ENCODE results near the gene GNL3. TPM values are rescaled to one million over a fixed set of nuclear protein-coding genes. Genes with fewer than 3 reads are reported as not detected.
A peak's percentile ranks its signal among the peaks of the same experiment; 100 is the strongest.

GNL3 gene
- total RNA-seq, 2 donors from 2014 or later: 101 to 107 TPM

GRCh38 chr3:52697632-52697965, 11.8 kb downstream of the GNL3 start:
- WGBS, 2 experiments (ENCODE audit: insufficient coverage in 1 of 2, insufficient read length in 1 of 2): 93 to 100% methylated on average over 1 to 4 of the region's 4 CpGs
- H3K27ac ChIP-seq (ENCODE audit: low read depth, low read length): peak overlapping the region; percentile 29
- no peaks in the 10 kb centered on the region for H3K9me3 ChIP-seq (ENCODE audit: control insufficient read depth, low read length)
- H3K36me3 ChIP-seq (ENCODE audit: control insufficient read depth, insufficient read depth, low read length): peaks cover 67% of the 10 kb centered on the region
- no peak for DNase-seq
- no peak for TF ChIP-seq CTCF (conservative IDR thresholded peaks at IDR 0.05)
- no peak overlapping the region for H3K9ac ChIP-seq (ENCODE audit: extremely low read depth, low read length, poor library complexity, severe bottlenecking)
- Mint-ChIP-seq H3K36me3 (ENCODE audit: low read depth) (peaks cover 48% of the 10 kb centered on the region), H3K9me3 (no peaks in the 10 kb centered on the region), H3K27ac (no peak overlapping the region), H3K27me3 (ENCODE audit: insufficient read depth) (no peaks in the 10 kb centered on the region), H3K4me1 (no peaks in the 10 kb centered on the region), H3K4me3 (no peak overlapping the region)
- H3K27me3 ChIP-seq (ENCODE audit: control insufficient read depth, insufficient read depth, low read length, poor library complexity, severe bottlenecking): no peaks in the 10 kb centered on the region
- H3K4me1 ChIP-seq (ENCODE audit: control insufficient read depth, insufficient read depth, low read length): no peaks in the 10 kb centered on the region
- H3K4me3 ChIP-seq (ENCODE audit: low read length): no peak overlapping the region

- 97% methylated on average over 7 of the region's 7 CpGs; no CpG with 5 or more reads in 1 of the 2 experiments for WGBS, 2 experiments (ENCODE audit: insufficient coverage in 1 of 2, insufficient read length in 1 of 2)
- H3K4me3 ChIP-seq (ENCODE audit: low read length): no peak overlapping the region
Measured at GRCh38 chr3:52703341-52703740, 17.5 kb downstream of the GNL3 start.

GRCh38 chr3:52704611-52705437, 19.0 kb downstream of the GNL3 start:
- Histone ChIP-seq H3K36me3 (ENCODE audit: control insufficient read depth, insufficient read depth, low read length) (peaks cover 22% of the 10 kb centered on the region), H3K9ac (ENCODE audit: extremely low read depth, low read length, poor library complexity, severe bottlenecking) (peak overlapping the region; percentile 79), H3K9me3 (ENCODE audit: control insufficient read depth, low read length) (no peaks in the 10 kb centered on the region), H3K4me1 (ENCODE audit: control insufficient read depth, insufficient read depth, low read length) (no peaks in the 10 kb centered on the region), H3K27ac (ENCODE audit: low read depth, low read length) (peak overlapping the region; percentile 66), H3K27me3 (ENCODE audit: control insufficient read depth, insufficient read depth, low read length, poor library complexity, severe bottlenecking) (no peaks in the 10 kb centered on the region), H3K4me3 (ENCODE audit: low read length) (peak overlapping the region; percentile 100)
- Mint-ChIP-seq H3K27me3 (ENCODE audit: insufficient read depth) (no peaks in the 10 kb centered on the region), H3K4me1 (peaks cover 7% of the 10 kb centered on the region), H3K9me3 (no peaks in the 10 kb centered on the region), H3K4me3 (peak overlapping the region; percentile 96), H3K27ac (peak overlapping the region; percentile 72), H3K36me3 (ENCODE audit: low read depth) (peaks cover 13% of the 10 kb centered on the region)
- peak; percentile 51 for DNase-seq
- WGBS, 2 experiments (ENCODE audit: insufficient coverage in 1 of 2, insufficient read length in 1 of 2): 9 to 12% methylated on average over 14 to 22 of the region's 22 CpGs
- no peak for TF ChIP-seq CTCF (conservative IDR thresholded peaks at IDR 0.05)

More at GRCh38 chr3:52703341-52703740, 17.5 kb downstream of the GNL3 start:
- TF ChIP-seq CTCF (conservative IDR thresholded peaks at IDR 0.05): no peak
- H3K36me3 ChIP-seq (ENCODE audit: control insufficient read depth, insufficient read depth, low read length): peaks cover 24% of the 10 kb centered on the region
- H3K9me3 Mint-ChIP-seq: no peaks in the 10 kb centered on the region
- no peak overlapping the region for H3K4me3 Mint-ChIP-seq
- H3K4me1 Mint-ChIP-seq: peaks cover 7% of the 10 kb centered on the region
- H3K9me3 ChIP-seq (ENCODE audit: control insufficient read depth, low read length): no peaks in the 10 kb centered on the region
- peaks cover 7% of the 10 kb centered on the region for H3K36me3 Mint-ChIP-seq (ENCODE audit: low read depth)
- no peak for DNase-seq
- no peaks in the 10 kb centered on the region for H3K27me3 Mint-ChIP-seq (ENCODE audit: insufficient read depth)
- no peak overlapping the region for H3K27ac Mint-ChIP-seq
- H3K9ac ChIP-seq (ENCODE audit: extremely low read depth, low read length, poor library complexity, severe bottlenecking): no peak overlapping the region
- H3K27me3 ChIP-seq (ENCODE audit: control insufficient read depth, insufficient read depth, low read length, poor library complexity, severe bottlenecking): no peaks in the 10 kb centered on the region
- no peaks in the 10 kb centered on the region for H3K4me1 ChIP-seq (ENCODE audit: control insufficient read depth, insufficient read depth, low read length)
- no peak overlapping the region for H3K27ac ChIP-seq (ENCODE audit: low read depth, low read length)

Measured in endodermal cell (in vitro differentiated cells).